Fibroblast of skin of scalp (primary cell): ENCODE measurements around the gene SHB.
A peak's percentile ranks its signal among the peaks of the same experiment; 100 is the strongest.
"Not testable (repeated sequence)": the region's sequence is repeated elsewhere in the genome, so short reads cannot be mapped to it uniquely, and the experiment has no call there.

ENCODE experiments used
- DNase-seq: peaks from one replicate; pipeline ENCODE4 v3.0.0-alpha.2; 2013

Gene SHB

DNA sequence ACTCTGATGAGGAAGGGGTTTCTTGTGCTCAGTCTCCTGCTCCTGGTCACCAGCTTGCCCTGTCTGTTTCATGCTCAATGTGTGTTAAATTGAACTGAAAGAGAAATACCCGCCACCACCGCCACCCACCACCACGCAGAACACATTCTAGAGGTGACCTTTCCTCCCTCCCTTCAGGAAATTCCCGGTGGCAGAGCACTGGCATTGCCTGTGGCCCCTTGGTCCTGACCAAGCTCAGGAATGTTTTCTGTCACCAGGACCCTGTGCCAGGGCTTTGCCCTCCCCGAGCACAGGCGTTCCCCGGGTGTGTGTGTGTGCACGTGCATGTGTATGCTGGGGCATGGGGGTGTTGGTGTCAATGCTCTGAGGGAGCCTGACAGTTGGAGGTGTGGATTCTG is 154.9 kb downstream of the SHB start:
- no peak for DNase-seq

GRCh38 chr9:37913480-37914153 is 155.4 kb downstream of the SHB start:
- peak; percentile 89 for DNase-seq

- no peak for DNase-seq
Measured at GRCh38 chr9:37911271-37911681, 157.8 kb downstream of the SHB start.

GRCh38 chr9:37910271-37910670 is 158.8 kb downstream of the SHB start:
- DNase-seq: no peak

- not testable (repeated sequence) for DNase-seq
Measured at GRCh38 chr9:37909836-37910235, 159.2 kb downstream of the SHB start.

DNA sequence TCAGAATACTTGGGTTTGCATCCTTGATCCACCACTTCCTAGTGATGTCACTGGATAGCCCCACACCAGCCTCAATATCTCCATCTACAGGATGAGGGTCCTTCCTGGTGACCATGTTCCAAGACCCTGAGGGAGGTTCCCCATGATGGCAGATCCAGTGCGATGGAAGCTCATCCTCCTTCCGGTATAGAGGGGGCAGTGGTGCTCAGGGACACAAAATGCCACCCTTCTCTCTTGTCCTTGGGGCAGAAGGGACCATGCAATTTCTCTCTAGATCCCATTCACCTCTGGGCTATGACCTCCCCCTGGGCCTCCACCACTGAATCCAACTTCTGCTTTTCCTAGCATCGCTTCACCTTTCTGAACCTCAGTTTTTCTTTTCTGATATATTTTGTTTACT is 159.7 kb downstream of the SHB start:
- no peak for DNase-seq

DNA sequence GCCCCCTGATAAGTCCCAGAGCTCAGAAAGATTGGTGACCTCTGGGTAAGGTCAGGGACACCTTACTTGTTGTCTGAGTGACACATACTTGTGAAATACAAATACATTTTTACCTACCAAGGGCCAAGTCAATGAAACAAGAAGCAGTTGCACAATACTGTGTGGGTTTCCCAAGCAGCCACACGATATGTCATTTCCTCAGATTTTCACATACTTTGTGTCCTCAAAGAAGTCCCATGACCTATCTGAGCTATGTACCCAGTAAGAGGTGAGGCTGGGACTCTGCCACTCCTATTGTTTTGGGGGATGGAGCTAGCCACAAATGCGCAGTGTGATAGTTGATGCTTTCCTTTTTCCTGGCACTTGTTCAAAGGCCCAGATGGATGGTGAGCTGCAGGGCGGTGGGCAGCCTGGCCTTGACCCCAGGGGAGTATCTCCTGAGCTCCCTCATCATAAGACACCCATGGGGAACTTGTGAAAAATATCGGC is 160.3 kb downstream of the SHB start:
- DNase-seq: peak; percentile 23

- no peak for DNase-seq
Measured at GRCh38 chr9:37908283-37908682, 160.7 kb downstream of the SHB start.

DNA sequence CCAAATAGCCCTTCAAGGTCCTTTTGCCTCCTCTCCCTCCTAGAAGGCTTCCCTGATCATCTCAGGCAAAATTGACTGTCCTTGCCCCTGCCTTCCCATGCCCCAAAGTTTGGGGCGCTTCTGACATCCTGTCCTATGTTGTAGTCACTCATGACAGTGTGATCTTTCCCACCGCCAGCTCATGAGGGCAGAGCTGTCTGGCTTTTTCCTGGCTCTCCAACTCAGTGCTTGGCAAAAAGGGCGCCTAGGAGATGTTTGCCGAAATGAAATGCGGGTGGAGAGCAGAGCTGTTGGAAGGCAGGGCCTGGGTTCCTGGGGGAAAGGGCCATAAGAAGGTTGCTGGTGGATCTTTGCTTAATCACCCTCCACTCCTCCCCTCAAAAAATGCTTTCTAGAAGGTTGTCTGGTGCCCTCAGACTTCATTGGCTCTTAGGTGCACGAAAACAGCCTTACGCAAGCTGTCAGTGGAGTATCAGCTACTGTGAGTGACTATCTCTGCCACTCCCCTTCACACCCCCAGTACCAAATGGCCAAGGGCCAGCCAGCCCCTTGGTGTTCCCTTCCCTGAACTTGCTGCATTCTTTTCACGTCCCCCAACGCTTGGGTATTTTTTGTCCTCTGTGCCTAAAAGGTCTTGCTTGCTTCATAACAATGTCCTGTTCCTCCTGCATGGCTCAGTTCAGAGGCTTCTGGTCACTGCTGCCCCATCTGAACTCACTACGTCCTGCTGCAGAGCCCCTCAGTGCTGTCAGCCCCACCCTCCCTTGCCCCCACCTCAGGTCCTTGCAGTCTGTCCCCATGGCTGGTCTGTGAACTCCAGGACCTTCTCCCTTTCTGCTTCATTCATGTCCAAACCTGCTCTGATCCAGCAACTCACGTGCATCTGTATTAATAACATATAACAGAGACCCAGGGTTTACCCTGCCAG is 162.5 kb downstream of the SHB start:
- DNase-seq: no peak

DNA sequence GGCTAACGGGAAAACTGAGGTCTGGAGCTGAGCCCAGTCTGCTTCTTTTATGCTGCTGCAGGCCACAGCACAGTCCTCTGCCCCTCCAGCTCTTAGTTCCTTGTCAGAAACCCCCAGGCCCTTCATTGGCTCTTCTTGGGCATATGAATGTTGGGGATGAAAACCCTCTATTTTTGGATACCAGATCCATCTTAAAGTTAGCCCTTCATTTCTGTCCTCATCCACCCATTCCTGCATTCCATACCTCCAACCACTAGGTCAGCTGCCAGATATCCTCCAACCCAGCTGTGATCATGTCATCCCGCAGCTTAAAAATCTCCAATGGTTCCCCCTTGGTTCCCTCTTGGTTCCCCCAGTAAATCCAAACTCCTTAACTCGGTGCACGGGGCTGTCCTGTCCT is 163.3 kb downstream of the SHB start:
- DNase-seq: no peak

- no peak for DNase-seq
Measured at GRCh38 chr9:37905131-37905505, 163.9 kb downstream of the SHB start.

GRCh38 chr9:37904445-37905130 is 164.4 kb downstream of the SHB start:
- DNase-seq: peak; percentile 34

DNA sequence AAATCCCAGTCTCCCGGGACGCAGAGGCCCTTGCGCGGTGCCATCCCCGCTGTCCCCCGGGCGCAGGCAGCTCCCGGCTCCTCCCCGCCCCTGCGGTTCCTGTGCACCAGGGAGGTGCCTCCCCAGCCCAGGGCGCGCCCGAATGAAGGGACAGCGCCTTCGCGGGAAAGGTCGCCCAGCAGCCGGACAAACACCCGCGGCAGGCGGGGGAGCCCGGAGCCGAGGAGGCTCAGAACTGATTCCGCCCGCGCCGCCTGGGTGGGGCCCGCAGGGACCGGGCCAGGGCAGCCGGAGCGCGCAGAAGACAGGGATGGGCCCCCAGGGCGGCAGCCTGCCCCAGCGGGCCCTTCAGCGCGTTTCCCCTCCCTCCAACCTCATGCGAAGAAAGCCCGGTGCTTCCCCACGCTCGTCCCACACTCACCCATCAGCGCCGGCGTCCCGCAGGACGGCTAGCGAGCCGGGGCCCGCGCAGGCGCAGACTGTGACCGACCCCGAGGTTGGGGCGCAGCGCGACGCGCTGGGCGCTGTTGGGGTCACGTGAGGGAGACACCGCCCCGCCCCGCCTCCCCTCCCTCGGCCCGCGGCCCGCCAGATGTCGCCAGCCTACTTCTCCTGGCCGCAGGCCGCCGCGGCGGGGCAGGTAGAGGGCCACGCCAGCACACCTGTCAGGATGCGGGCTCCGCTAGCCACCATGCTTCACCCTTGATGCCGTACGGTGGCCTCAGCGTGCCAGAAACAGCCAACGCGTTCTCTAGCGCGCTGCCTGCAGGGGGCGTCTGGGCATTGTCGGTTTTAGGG is 165.2 kb downstream of the SHB start, which contains the start of gene SLC25A51:
Gene SLC25A51, minus strand, starts transcription at position 481 of the 798 bp plus-strand sequence. CDS start 15,577 bp downstream, outside the sequence.
- DNase-seq: peak; percentile 94

DNA sequence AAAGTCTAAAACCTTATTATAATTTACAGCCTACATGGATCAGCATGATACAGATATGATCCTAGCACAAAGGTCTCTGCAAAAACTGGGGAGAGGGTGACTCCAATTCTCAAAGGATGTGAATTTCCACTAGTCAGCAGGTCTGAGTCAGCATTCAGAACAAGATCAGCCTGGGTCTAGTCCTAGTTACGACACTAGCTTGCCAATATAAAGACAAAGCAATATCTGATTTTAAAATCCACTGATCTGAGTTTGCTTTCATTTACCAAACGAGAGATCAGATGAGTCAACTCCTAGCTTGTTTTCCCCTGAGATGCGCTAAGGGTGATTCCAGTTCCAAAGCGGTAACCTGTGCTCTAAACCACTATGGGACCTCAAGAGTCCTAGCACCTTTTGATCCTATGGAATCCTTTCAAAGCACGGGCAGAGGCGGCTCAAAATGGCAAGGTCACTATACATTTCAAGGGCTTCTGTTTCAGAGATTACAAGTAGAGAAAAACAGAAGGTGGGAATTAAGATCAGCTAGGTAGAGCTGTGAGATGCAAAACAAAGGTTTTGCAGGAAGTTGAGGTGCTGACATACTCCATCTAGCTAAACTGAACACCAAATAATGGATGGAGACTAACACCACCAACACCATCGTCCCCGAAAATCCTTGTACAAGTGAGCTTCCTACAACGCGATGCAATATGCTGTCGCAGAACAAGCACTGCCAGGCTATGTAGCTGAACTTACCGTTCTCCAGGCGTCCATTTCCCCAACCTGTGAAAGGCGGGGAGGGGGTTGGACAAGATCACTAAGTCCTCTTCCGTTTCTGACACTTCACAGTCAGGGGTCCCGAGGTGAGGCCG is 166.0 kb downstream of the SHB start:
- DNase-seq: peak; percentile 20

GRCh38 chr9:37902131-37902530 is 166.9 kb downstream of the SHB start:
- DNase-seq: no peak

GRCh38 chr9:37899041-37899440 is 170.0 kb downstream of the SHB start:
- DNase-seq: peak; percentile 76

- DNase-seq: no peak
Measured at GRCh38 chr9:37897665-37898064, 171.4 kb downstream of the SHB start.

DNA sequence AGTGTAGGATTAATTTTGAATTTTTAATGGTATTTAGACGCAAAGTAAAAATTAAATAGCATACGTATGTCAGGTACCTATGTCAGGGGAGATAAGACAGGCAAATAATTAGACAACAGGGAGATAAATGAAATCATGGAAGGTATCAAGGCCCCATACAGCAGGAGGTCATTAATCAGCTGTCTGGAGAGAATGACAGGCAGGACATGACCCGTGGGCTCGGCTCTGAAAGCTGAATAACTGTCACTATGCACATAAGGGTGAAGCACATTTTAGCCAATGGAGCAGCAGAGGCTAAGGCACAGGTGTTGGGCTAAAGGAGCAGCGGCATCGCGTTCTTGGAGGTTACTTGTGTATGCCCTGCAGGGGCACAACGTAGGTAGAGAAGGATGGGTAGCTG is 177.0 kb downstream of the SHB start:
- no peak for DNase-seq

DNA sequence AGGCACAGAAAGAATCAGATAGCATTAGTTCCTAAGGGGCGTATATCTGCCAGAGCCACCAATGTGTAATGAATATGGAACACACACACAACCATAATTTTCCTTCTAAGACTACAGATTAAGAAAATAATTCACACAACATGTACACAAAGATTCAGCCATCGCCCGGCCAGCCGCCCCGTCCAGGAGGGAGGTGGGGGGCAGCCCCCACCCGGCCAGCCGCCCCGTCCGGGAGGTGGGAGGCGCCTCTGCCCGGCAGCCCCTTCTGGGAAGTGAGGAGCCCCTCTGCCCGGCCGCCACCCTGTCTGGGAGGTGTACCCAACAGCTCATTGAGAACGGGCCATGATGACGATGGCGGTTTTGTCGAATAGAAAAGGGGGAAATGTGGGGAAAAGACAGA is 178.0 kb downstream of the SHB start:
- not testable (repeated sequence) for DNase-seq

- DNase-seq: no peak
Measured at GRCh38 chr9:37889536-37889935, 179.5 kb downstream of the SHB start.

- not testable (repeated sequence) for DNase-seq
Measured at GRCh38 chr9:37887977-37888583, 180.9 kb downstream of the SHB start.
